GM21381 (cell line): Measurements from ENCODE around the gene NDUFB10.
A peak's percentile ranks its signal among the peaks of the same experiment; 100 is the strongest.

Source experiments
- ATAC-seq: cut with Tn5 transposase; IDR thresholded peaks from one replicate; pipeline ENCODE4 v1.9.1; 2021; ENCODE audit warnings: mild to moderate bottlenecking, moderate library complexity; ENCODE audit not compliant: unreplicated experiment

Gene NDUFB10

GRCh38 chr16:1998852-1999801 lies 39.8 kb downstream of the NDUFB10 start:
- ATAC-seq, result no peak

- no peak for ATAC-seq
Measured at GRCh38 chr16:1999866-2000514, 40.7 kb downstream of the NDUFB10 start.

- ATAC-seq, result no peak
Measured at GRCh38 chr16:2001035-2001434, 41.7 kb downstream of the NDUFB10 start.

GRCh38 chr16:2001456-2002355 lies 42.4 kb downstream of the NDUFB10 start:
- no peak for ATAC-seq

GRCh38 chr16:2002406-2003230 lies 43.3 kb downstream of the NDUFB10 start:
- ATAC-seq, result no peak

GRCh38 chr16:2003231-2003826 lies 44.0 kb downstream of the NDUFB10 start:
- ATAC-seq, result no peak

GRCh38 chr16:2003827-2004641 lies 44.7 kb downstream of the NDUFB10 start:
- no peak for ATAC-seq

GRCh38 chr16:2004795-2005517 lies 45.6 kb downstream of the NDUFB10 start:
- no peak for ATAC-seq

- ATAC-seq, result no peak
Measured at GRCh38 chr16:2005646-2006045, 46.3 kb downstream of the NDUFB10 start.

- ATAC-seq, result no peak
Measured at GRCh38 chr16:2006317-2006716, 47.0 kb downstream of the NDUFB10 start.

- ATAC-seq, result no peak
Measured at GRCh38 chr16:2007081-2007836, 47.9 kb downstream of the NDUFB10 start.

GRCh38 chr16:2008009-2008526 lies 48.7 kb downstream of the NDUFB10 start:
- no peak for ATAC-seq

- ATAC-seq, result no peak
Measured at GRCh38 chr16:2008631-2009163, 49.4 kb downstream of the NDUFB10 start.

- ATAC-seq, result peak; percentile 29
Measured at GRCh38 chr16:2009164-2009711, 49.9 kb downstream of the NDUFB10 start.

GRCh38 chr16:2009791-2010510 lies 50.6 kb downstream of the NDUFB10 start, which contains the start of gene ZNF598:
TSS of gene ZNF598 (minus strand) at chr16:2009821.
- peak; percentile 86 for ATAC-seq
